Endothelial cell (in vitro differentiated cells): ENCODE measurements around the gene MICAL3. TPM values are rescaled to one million over a fixed set of nuclear protein-coding genes. Genes with fewer than 3 reads are reported as not detected.
"Not testable (repeated sequence)": the region's sequence is repeated elsewhere in the genome, so short reads cannot be mapped to it uniquely, and the experiment has no call there.

Source experiments
- DNase-seq: peaks from one replicate; pipeline ENCODE4 v3.0.0; 2021; ENCODE audit warnings: low spot score
- H3K27ac Mint-ChIP-seq: one replicate; pipeline ENCODE4 v1.8.0; 2021; ENCODE audit warnings: mixed read lengths, inconsistent platforms; ENCODE audit not compliant: unreplicated experiment
- H3K27me3 Mint-ChIP-seq: one replicate; pipeline ENCODE4 v1.8.0; 2021; ENCODE audit warnings: mild to moderate bottlenecking, moderate library complexity, mixed read lengths, inconsistent platforms; ENCODE audit not compliant: unreplicated experiment
- H3K36me3 Mint-ChIP-seq: one replicate; pipeline ENCODE4 v1.8.0; 2021; ENCODE audit warnings: mild to moderate bottlenecking, low read depth, mixed read lengths, inconsistent platforms; ENCODE audit not compliant: unreplicated experiment
- H3K4me1 Mint-ChIP-seq: one replicate; pipeline ENCODE4 v1.8.0; 2021; ENCODE audit warnings: mild to moderate bottlenecking, mixed read lengths, inconsistent platforms; ENCODE audit not compliant: unreplicated experiment
- H3K4me3 Mint-ChIP-seq: one replicate; pipeline ENCODE4 v1.8.0; 2021; ENCODE audit warnings: mild to moderate bottlenecking, mixed read lengths, inconsistent platforms; ENCODE audit not compliant: unreplicated experiment
- H3K9me3 Mint-ChIP-seq: one replicate; pipeline ENCODE4 v1.8.0; 2021; ENCODE audit warnings: mixed read lengths, inconsistent platforms; ENCODE audit not compliant: unreplicated experiment
- CTCF ChIP-seq: fragments of 200-600 bp; sonication (generic); IDR thresholded peaks from one replicate; pipeline ENCODE4 v1.5.0; 2021; ENCODE audit warnings: antibody characterized with exemption; ENCODE audit not compliant: unreplicated experiment
- total RNA-seq: library from RNA; stranded (reverse); fragmentation: NEBNext Ultra II Directional; extraction: Animal tissue kit (Norgen Biotek cat#: 25700); gene quantifications from one replicate; pipeline ENCODE4 v1.2.1, GENCODE V29; 2021; ENCODE audit not compliant: unreplicated experiment

MICAL3 gene
- total RNA-seq, 1 donor from 2014 or later, result 54.3 TPM

GRCh38 chr22:18001040-18001893, 23.1 kb downstream of the MICAL3 start:
- Mint-ChIP-seq H3K36me3 (peaks cover 6% of the 10 kb centered on the region), H3K4me1 (peaks cover 13% of the 10 kb centered on the region), H3K4me3 (peak overlapping the region; percentile 93), H3K27ac (peak overlapping the region; percentile 90), H3K9me3 (no peaks in the 10 kb centered on the region), H3K27me3 (peaks cover 2% of the 10 kb centered on the region)
- peak; percentile 81 for DNase-seq
- TF ChIP-seq CTCF, result peak; percentile 40

DNA sequence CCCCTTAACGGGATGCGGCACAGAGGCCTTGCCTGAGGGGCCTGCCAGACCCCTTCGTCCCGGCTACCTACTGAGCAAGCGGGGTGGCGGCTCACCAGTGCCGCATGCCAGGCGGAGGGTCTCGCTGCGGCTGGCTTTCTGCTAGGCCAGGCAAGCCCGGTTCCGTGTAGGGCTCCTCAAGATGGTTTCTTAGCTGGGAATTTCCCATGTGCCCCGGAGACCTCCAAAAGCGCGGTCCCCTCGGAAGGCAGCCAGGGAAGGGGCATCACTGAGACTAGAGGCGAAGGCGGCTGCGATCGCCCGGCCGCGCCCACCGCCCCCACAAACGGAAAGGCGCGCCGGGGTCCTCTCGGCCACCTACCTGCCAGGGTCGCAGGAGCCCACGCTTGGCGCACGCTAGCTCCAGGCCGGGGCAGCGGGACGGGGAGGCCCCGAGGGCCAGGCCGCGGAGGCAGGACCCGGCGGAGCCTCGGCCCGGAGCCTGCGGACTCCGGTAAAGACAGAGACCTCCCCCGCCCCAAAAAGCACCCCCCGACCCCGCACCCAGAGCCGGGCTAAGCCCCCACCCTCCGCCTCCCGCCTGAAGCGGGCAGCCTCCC, 23.8 kb downstream of the MICAL3 start:
- H3K27ac Mint-ChIP-seq, result no peak overlapping the region
- DNase-seq, result peak; percentile 22
- peaks cover 2% of the 10 kb centered on the region for H3K27me3 Mint-ChIP-seq
- no peaks in the 10 kb centered on the region for H3K9me3 Mint-ChIP-seq
- peaks cover 6% of the 10 kb centered on the region for H3K36me3 Mint-ChIP-seq
- peak overlapping the region; percentile 89 for H3K4me3 Mint-ChIP-seq
- H3K4me1 Mint-ChIP-seq, result peaks cover 13% of the 10 kb centered on the region
- no peak for TF ChIP-seq CTCF

GRCh38 chr22:17999851-18000250, 24.5 kb downstream of the MICAL3 start:
- Mint-ChIP-seq H3K4me1 (peaks cover 16% of the 10 kb centered on the region), H3K36me3 (peaks cover 6% of the 10 kb centered on the region), H3K4me3 (peak overlapping the region; percentile 89), H3K27me3 (peaks cover 2% of the 10 kb centered on the region), H3K27ac (peak overlapping the region; percentile 21), H3K9me3 (no peaks in the 10 kb centered on the region)
- TF ChIP-seq CTCF, result no peak
- no peak for DNase-seq

- peaks cover 6% of the 10 kb centered on the region for H3K36me3 Mint-ChIP-seq
- no peak for TF ChIP-seq CTCF
- no peaks in the 10 kb centered on the region for H3K9me3 Mint-ChIP-seq
- peaks cover 17% of the 10 kb centered on the region for H3K4me1 Mint-ChIP-seq
- peaks cover 2% of the 10 kb centered on the region for H3K27me3 Mint-ChIP-seq
- no peak for DNase-seq
- no peak overlapping the region for H3K27ac Mint-ChIP-seq
- peak overlapping the region; percentile 89 for H3K4me3 Mint-ChIP-seq
Observed at GRCh38 chr22:17998913-17999312, 25.4 kb downstream of the MICAL3 start.

DNA sequence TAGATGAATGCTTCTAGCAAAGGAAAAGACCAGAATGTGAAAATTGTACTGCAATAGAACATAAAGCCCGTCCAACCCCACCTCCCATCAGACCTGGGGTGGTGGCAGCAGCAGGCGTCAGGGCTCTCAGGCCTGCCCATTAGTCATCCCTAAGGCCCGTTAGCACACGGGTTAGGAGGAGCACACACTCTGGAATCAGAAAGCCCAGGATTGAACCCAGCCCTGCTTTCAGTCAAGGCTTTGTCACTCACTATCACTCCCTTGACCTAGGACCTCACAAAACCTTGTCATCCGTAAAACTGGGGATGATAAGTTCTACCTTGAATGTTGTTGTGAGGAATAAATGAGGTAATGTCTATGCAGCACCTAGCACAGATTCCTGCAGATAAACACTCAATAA, 26.9 kb downstream of the MICAL3 start:
- peaks cover 6% of the 10 kb centered on the region for H3K36me3 Mint-ChIP-seq
- H3K9me3 Mint-ChIP-seq, result no peaks in the 10 kb centered on the region
- H3K4me3 Mint-ChIP-seq, result no peak overlapping the region
- H3K4me1 Mint-ChIP-seq, result peaks cover 24% of the 10 kb centered on the region
- DNase-seq, result no peak
- H3K27ac Mint-ChIP-seq, result no peak overlapping the region
- TF ChIP-seq CTCF, result no peak
- peaks cover 2% of the 10 kb centered on the region for H3K27me3 Mint-ChIP-seq

- not testable (repeated sequence) for H3K27ac Mint-ChIP-seq, H3K9me3 Mint-ChIP-seq, DNase-seq, H3K4me3 Mint-ChIP-seq, H3K36me3 Mint-ChIP-seq, H3K27me3 Mint-ChIP-seq
- peaks cover 29% of the 10 kb centered on the region for H3K4me1 Mint-ChIP-seq
Observed at GRCh38 chr22:17995256-17995655, 29.1 kb downstream of the MICAL3 start.
